Left renal cortex interstitium (tissue), 4 donors: Measurements from ENCODE around the gene SYPL1. TPM values are rescaled to one million over a fixed set of nuclear protein-coding genes. Genes with fewer than 3 reads are reported as not detected.
A peak's percentile ranks its signal among the peaks of the same experiment; 100 is the strongest.
"Not testable (repeated sequence)": the region's sequence is repeated elsewhere in the genome, so short reads cannot be mapped to it uniquely, and the experiment has no call there.

Source experiments
- DNase-seq, 4 donors: peaks; one replicate each; pipeline ENCODE4 v3.0.0-alpha.2; 2013; ENCODE audit warnings: low read depth in 4 of 4, low spot score in 2 of 4, missing footprints in 1 of 4
- polyA plus RNA-seq, 4 donors: library from polyadenylated mRNA; unstranded; fragments of 120-200 nt; gene quantifications; one replicate each; pipeline ENCODE4 v1.2.1, GENCODE V29; 2013; ENCODE audit not compliant: insufficient read length in 4 of 4

SYPL1 gene
- 100 to 1,000 TPM; 110 to 156 (median 132) TPM for polyA plus RNA-seq

DNA sequence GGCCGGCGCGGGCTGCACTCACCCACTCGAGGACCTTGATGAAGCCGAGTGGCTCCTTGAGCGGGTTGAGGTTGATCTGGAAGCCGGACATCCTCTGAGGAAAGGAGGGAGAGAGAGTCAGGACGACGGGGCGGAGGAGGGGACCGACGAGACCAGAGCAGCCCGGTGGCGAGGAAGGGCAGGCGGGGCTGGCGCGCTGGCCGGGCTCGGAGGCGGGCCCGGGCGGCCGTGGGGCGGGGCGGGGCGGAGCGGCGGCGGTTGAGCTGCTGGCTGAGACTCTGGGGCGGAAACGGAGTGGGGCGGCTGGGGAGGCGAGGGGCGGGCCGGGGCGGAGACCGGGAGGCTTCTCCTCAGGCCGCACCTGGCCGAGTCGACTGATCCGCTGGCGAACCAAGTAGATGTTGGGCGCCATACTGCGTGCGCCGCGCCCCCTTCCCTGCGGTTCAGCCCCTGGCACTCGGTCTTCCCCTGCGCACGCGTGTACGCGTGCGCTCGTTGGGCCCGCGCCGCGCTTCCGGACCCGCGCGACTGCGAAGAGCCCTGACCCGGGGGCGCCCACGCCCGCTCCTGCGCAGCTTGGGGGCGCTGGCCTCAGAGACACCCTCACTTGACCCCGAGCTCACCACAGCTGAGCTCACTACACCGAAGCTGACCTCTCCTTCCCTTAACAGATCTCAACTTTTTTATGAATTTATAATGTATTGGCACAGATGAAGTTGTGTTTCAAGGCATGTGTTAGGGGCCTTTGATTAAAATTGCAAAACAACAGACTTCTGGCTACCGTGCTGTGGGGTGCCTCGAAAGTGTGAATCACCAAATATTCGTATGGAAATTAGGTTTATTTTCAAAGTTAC is at the start of gene SYPL1:
Gene SYPL1, minus strand, starts transcription at position 195 of the 854 bp plus-strand sequence. Its CDS starts 104 bp downstream, at position 91.
- peak; percentile 55 to 79 (median 73) for DNase-seq

DNA sequence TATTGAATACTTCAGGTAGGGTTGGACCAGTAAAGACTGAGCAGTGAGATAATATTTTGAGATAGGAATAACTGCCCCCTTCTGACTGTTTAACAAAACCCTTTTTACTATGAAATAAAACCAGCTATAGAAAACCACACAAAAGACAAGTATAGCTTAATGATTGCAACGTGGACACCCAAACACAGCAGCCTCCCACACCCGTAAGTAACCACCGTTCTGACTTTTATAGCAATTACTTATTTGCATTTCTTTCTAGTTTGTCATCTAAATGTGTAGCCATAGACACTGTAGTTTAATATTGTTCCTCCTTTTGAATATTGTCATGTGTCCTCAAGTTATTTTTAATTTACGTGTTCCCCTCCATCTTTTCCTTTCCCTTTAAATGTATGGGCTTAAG is 42.9 kb upstream of the SYPL1 start:
- DNase-seq = no peak

DNA sequence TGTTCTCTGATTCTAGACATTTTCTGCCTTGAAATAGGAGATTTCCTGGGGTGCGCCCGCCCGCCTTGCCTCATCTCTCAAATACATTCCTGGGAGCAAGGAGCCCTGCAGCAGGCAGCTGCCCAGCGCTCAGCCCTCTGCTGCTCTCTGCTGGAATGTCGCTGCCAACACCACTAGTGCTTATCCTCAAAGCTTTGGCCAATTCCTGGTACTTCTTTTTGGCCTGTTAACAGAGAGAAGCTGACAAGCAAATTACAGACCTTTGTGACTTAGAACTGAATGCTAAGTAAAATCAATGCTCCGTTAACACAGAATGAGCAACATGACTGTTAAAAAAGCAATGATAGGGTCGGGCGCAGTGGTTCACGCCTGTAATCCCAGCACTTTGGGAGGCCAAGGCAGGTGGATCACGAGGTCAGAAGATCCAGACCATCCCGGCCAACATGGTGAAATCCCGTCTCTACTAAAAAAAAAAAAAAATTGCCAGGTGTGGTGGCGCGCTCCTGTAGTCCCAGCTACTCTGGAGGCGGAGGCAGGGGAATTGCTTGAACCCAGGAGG is 41.9 kb upstream of the SYPL1 start:
- DNase-seq = peak in 3 of 4 donors; percentile 58 to 68 (median 65)

DNA sequence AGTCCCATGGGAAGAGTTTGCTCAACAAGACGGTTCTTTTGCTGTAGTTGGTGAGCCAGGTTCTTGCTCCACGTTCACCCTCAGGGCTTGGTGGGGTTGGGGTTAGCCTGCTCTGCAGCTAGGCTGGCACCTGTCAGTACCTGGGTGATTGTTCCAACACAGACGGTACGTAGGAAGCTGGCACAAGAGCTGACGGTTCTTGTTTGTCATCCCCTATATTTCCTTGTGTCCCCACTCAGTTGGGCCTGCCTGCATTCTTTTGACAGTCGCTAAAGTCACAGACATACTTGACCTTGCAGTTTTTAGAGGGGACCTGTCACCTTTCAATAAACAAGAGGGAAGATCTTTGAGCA is 40.2 kb upstream of the SYPL1 start:
- DNase-seq = no peak

DNA sequence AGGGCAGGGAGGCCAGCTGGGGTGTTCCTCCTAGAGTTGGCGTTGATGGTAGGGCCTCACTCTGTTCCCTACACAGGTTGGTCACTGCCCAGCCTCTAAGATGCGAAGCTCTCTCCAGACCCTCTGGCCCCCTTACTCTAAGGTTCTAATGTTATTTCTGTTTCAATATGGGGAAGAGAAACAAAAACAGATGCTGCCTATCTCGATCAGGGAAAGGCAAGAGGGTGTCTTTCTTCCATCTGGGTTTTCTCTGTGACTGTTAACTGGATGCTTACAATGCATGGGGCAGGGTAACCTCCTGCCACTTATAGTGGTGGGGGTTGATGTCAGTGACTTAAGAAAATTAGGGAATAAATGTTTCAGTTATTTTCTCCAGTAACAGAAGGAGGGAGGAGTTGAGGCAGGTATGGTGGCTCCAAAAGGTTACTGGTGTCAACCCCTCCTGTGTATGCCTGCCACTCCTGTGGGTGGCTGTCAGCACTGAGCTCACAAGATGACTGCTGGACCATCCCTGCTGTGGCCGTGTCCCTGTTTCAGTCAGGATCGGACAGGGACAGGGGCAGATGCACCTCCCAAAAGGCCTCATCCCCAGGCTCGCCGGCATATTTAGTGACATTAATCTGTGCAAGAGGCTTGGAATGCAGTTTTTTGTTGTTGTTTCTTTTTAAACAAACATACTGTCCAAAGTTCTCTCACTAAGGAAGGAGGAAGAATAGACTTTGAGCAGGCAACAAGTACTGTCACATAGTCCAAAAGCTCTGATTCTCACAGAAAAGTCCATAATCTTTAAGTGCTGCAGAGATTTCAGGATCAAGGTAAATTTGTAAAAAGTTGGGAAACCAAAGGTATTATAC is 39.6 kb upstream of the SYPL1 start:
- DNase-seq = no peak

DNA sequence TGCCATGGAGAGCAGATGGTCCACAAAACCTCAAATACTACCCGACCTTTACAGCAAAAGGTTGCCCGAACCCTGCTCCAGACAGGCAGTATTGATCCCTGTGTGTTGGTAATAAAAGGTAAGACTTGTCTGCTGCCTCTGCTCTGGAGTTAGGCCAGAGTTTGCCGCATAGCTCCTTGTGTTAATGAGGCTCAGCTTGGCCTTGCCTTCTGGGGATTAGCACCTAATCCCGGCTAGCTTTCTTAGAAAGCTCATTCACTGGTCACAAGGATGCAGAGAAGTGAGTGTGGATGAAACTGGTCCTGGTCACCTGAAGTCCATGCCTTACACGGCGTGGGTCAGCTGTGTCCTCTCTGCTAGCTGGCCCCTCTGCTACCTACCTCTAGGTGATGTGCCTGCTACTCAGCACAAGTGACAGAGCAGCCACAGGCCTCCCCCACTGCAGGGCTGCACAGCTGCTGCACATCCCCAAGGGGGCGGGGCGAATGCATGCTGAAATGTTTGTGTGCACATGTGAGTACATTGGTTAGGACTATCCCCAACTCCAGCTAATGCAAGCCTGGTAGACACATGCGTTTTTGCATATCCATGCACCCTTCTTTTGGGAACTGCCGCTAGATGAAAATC is 31.7 kb upstream of the SYPL1 start:
- no peak for DNase-seq

DNA sequence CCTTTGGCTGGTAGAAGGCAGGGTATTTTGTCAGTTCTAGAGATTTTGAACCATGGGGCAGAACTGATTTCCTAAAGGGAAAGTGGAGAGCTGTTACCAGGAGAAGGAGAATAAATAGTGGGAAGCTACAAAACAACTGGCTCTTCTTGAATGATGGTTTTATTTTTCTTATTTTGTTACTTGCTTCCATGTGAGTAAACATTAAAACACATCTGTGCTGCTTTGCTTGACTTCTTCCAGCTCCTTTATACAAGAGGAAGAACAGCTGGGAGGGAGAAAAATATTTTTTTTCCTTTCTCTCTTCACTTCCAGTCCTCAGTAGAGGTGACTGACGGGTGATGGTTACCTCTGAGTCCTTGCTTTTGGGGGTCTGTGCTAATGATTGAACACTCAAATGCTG is 30.0 kb upstream of the SYPL1 start:
- no peak for DNase-seq

DNA sequence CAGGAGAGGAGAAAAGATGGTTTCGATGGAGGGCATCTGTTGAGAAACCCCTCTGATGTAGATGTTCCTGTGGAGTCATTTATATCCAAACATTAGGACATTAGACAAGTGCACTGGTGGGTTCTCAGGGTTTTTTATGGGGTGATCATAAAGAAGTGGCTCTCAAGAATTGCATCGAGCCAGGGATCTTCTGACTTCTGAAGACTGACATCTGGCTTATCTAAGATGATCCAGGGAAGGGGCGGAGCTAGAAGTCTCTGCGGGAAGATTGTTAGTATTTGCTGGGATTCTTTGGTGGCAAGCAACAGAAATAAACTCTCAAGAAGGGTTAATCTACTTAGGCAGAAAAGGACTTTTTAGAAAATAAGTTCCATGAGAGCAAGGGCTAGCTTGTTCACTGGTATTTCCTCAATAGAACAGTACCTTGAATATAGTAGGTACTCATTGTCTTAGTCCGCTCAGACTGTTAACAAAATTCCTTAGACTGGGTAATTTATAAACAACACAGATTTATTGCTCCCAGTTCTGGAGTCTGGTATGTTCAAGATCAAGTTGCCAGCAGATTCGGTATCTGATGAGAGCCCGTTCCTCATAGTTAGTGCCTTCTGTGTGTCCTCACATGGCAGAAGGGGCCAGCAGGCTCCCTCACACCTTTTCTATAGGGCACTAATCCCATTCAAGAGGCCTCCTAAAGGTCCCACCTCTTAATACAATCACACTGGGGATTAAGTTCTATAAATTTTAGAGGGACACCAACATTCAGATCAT is 28.5 kb upstream of the SYPL1 start:
- no peak for DNase-seq

DNA sequence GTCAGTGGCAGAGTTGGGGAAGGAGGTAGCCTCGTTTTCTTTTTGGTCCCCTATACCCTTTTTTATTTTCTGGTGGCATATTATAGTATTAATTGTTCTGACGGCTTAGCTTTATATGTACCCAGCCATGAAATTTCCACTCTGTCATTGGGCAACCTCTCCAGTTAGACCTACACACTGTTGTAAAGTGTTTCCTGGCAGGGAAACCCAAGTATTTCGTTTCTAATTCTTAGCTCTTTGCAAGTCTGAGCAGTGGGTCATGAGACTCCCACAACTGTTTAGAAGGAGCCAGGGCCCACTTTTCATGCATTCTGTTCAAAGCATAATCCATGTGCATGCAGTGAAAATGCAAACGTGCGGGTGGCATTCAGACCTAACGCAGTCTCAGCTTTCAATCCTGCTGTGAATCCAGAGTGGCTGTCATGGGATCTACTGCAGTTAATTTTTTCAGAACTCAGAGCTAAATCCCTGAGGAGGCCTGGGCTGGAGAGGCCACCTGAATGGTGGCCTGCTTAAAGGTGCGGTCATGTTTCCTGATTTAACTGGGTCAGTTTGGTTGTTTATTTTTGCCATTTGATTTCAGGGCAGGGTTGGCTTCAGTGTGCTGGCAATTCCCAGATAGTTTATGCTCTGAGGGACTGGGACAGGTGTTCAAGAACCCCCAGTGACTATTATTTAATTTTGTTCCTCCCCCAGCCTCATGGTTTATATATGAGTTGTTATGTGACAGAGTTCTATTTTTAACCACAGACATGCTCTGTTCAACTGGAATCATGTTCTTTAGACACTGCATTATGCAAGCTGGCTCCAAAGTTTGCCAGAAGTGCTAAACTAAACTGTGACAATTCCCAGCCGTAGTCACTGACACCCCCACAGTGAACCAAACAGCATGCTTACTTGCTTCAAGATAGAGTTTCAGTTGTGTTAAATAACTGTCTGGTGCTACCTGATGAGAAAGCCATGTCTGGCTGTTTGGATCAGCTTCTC is 27.4 kb upstream of the SYPL1 start:
- DNase-seq = peak in 3 of 4 donors; percentile 31 to 50 (median 48)

DNA sequence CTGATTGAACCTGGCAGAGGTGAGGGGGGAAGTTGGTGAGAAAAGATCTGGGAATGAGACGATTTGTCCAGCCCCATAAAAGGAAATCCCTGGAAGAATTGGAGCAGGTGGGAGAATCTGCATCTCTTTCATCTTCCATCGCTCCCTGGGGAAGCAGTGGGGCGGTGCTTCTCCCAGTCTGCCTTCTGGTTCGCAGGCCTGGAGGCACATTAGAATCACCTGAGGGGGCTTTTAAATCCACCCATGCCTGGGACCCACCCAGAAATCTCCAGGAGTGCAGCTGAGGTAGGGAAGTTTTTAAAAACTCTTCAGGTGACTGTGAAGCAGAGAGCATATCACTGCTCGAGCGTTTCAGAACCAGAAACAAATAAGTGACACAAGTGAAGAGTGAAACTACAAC is 26.7 kb upstream of the SYPL1 start:
- no peak for DNase-seq

DNA sequence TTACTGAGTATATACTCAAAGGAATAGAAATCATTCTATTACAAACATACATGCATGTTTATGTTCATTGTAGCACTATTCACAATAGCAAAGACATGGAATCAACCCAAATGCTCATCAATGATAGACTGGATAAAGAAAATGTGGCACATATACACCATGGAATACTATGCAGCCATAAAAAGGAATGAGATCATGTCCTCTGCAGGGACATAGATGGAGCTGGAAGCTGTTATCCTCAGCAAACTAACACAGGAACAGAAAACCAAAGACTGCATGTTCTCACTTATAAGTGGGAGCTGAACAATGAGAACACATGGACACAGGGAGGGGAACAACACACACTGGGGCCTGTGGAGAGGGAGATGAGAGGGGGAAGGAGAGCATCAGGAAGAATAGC is 26.1 kb upstream of the SYPL1 start:
- DNase-seq = not testable (repeated sequence)

DNA sequence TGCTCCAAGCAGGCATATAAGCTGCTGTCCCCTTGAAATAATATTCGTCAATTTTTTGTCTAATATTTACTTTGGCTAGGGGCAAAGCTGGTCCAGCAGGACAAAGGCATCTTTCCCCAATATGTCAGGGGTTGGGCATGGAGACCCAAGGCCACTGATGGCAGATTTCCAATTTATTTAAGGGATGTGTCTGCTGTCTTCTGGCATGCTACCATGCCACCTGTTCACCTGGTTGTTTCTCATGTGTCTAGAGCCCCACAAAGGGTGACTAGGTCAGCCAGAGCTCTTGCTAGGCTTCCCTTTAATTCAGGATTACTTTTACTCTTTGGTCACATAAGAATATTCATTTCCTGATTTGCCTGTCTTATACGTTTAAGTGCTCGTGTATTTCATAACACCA is 22.1 kb upstream of the SYPL1 start:
- DNase-seq = no peak

DNA sequence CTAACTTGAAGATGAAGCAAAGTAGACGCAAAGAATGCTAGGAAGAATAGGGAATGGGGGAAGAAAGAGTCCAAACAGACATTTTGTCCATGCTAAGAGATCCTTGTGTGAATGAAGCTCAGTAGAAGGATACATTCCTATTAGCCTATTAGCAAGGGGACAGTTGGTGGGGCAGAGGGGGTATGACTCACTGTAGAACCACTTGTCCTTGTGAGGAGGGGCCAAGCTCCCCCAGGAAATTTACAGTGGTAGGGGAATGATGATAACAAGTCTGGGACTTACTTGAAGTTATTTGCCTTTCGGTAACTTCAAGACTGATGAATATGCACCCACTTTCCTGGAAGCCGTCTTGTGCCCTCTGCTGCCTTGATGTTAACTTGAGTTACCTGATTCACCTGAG is 17.2 kb upstream of the SYPL1 start:
- DNase-seq = no peak

DNA sequence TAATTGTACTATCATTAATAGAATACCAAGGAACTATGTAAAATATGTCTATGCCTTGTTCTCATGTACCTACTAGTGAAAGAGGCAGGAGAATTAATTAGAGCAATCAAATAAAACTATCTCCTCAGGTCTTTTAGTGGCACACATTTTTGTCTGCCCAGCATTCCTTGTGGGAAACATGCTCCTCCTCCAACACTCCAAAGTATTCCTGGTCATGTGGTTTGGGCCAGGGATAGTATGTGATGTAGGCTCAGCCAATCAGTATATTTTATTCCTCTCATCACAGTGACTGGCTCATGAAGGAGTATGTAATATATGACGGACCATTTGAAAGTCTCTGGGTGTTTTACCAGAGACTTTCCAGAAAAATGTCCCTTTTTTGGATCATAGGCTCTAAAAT is 16.7 kb upstream of the SYPL1 start:
- no peak for DNase-seq

DNA sequence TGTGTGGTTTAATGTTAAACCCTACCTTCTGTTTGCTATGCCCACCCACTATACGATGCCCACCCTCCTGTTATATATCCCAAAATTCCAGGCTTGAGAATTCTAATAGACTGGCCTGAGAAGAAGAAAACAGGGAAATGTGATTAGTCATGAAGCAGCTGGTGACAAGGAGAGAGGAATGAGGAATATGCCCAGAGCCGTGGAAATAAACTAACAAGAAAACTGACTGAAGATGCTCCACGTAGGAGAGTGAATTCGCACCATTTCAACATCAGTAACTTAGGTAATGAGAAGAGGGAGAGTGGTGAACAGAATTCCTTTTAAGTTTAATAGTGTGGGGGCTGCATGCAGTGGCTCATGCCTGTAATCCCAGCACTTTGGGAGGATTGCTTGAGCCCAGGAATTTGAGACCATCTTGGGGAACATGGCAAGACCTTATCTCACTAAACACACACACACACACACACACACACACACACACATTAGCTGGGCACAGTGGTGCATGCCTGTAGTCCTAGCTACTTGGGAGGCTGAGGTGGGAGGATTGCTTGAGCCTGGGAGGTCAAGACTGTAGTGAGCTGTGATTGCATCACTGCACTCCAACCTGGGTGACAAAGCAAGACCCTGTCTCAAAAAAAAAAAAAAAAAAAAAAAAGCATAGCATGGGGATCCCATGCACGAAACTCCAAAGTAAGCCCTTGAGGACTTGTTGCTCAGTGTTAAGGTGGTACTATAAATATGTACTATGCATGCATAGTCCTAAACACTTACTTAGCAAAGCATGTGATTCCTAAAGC is 16.1 kb upstream of the SYPL1 start:
- DNase-seq = no peak

DNA sequence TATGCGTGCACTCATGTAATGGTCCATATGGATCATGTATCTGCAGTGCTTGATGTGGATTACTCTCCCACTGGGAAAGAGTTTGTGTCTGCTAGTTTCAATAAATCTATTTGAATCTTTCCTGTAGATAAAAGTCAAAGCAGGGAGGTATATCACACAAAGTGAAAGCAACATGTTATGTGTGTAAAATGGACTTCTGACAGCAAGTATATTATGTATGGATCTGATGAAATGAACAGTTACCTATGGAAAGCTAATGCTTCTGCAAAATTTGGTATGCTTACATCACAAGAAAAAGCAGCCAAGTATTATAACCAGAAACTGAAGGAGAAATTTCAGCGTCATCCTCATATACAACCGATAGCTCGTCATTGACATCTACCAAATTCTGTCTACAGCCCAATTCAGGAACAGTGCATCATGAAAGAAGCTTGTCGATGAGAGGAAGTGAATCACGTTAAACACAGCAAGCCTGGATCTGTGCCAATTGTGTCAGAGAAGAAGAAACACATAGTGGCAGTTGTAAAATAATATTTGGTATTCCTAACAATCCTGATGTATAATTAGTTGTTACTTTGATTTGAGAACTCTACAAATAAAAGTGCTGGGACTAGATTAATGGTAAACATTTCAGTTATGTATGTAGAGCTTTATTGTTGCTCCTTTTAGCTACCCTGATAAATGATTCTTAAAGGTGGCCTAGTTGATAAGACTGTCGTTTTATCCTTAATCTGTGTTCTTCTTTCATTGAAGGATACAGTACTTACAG is 14.2 kb upstream of the SYPL1 start:
- DNase-seq = no peak

DNA sequence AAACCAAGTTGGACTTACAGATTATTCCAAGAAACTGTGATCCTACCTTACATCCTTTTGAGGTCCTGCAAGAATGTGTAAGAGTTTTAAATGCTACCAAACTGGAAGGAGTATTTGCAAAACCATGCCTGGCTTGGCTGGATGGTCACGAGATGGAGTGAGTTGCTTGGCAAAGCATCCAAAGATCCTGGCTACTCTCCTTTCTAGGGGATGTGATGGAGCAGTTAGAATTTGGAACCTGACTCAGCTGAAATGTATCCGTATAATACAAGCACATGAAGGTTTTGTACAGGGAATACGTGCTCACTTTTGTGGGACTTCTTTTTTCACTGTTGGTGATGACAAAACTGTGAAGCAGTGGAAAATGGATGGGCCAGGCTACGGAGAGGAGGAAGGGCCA is 13.3 kb upstream of the SYPL1 start:
- DNase-seq = no peak
